ENCODE results near the gene GZF1.

Gene GZF1

DNA sequence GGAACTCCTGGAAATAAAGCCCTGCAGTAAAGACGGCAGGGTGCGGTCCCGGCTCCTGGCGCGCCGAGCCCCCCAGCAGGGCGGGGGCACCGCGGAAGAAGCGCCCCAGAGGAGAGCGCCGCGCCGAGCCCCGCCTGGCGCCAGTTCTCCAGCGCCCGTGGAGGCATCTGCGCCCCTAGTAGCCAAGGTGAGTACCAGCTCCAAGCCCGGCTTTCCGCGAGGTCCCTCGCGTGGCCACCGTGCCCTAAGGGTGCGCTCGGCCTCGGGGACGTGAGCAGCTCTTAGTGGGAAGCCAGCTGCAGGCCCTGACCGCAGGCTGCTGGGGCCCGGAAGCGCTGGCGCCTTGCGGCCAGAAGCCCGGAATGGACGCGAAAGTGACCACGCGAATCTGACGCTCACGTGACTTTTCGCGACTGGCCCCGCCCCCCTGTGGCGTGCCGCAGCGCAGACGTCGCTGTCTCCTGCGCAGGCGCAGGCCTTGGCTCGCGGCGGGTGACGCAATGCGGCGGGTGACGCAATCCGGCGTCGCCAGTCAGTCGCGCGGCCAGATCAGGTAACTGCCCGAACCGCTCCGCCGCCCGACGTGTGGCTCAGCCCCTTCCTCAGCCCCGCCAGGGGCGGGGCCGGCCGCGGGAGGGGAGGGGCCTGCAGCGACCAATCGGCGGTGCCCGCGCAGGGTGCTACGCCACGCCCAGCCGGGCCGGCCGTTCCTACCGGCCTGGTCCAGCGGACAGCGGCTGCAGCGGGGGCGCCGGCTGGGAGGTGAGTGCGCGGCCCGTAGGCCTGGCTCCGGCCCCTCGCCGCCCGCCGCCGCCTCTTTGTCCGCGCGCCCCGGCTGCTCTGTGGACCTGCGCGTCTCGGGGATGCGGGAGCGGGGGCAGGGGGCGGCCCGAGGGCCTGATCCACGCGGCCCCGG, at the start of gene GZF1:
Gene GZF1, plus strand, starts transcription at position 707 of the 916 bp plus-strand sequence. CDS start 2,202 bp downstream, outside the sequence.
- peak; percentile 98 for DNase-seq

DNA sequence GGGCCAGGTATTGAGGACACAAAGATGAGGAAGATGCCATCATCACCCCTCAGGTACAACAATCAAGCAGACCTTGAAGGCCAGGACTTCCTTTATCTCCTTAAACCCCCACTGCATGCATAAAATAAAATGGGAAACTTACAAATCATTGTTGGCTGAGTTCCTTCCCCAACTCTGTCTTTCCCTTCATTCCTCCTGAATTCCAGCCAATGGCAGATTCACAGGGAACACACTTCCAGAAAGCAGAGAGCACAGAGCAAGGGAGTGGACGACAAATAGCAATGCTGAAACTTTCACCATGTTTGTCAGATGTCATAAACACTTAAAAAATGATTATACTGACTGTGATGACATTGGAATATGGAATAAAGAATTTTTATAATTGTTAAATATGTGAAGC, 48.7 kb upstream of the GZF1 start:
- DNase-seq = no peak

DNA sequence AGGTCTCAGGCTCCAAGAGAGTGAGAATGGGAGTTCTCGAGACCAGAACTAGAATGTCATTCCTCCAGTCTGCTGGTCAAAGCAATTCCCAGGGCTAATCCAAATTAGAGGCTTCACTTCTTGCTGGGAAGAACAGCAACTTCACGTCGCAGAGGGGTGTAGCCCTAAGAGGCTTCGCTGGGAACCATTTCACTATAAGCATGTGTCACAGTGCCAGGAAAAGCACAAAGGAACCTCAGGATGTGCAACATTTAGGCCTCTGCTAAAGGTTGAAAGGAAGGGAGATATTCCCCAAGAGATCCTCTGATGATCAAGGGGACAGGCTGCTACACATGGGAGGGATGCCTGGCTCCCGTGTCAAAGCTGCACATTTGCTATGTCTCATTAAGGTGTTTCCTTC, 47.3 kb upstream of the GZF1 start:
- DNase-seq = no peak

DNA sequence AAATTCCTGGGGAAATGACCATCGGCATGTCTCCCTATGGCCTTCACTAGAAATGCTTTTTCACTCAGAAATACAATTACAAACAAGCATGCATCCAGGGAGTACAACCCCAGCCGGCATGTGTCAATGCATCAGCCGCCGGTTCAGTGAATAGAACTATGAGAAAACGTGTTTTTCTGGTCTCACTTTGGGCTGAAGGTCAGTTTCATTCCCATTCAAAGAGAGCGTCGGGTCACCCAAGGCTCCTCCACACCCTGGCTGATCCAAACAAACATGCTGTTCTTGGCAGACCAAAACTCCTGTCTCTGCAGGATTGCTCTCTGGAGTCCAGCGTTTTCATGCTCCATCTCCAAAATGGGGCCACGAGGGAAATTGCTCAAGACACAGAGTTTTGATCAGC, 46.9 kb upstream of the GZF1 start:
- no peak for DNase-seq

DNA sequence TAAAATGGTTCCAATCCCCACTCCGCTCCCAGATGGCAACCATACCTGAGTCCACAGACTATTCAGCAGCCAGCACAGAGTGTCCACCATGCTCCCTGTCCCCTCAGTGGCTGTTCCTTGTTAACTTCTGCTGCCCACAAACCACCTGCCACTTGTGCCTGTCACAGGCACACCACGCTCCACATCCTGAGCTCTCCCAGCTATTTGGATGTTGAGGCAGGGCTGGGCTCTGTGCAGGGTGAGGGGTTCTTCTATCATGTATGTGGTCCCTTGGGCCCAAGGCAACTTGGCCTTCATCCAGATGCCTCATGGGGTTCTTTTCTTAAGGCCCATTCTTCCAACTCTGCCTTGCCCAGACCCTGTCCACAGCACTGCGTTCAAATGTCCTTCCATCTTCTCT, 45.4 kb upstream of the GZF1 start:
- no peak for DNase-seq

DNA sequence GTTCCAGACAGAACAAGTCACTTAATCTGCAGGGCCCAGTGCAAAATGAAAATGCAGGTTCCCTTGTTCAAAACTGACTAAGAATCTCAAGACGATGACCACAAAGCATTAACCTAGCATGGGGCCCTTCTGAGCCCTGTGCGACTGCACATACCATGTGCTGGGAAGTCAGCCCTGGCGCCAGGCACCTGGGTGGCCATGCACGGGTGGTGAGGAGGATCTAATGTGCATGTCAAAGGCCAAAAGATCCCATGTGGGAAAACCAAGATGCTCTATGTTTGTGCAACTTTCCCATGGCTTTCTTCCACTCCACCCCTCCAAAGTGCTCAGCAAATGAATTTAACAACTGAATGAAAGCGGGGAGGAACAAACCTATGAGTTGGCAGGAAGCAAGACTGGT, 44.9 kb upstream of the GZF1 start:
- DNase-seq = no peak

DNA sequence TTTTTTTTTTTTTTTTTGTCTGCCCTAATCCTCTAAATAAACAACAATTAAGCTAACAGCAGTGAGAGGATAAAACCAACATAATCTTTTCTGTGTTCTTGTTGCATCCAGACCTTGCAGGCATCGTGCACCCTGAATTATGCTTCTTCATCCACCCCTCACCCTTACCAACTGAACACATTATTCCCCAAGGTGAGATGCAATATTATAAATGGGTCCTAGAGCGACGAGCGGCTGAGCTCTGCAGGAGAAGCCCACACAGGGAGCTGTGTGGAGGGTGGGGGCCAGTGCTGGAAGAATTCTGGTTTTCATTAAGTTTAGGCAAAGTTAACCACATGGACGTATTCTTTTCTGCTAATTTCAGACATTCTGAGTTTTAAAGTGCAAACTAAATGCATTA, 43.6 kb upstream of the GZF1 start:
- DNase-seq = no peak

DNA sequence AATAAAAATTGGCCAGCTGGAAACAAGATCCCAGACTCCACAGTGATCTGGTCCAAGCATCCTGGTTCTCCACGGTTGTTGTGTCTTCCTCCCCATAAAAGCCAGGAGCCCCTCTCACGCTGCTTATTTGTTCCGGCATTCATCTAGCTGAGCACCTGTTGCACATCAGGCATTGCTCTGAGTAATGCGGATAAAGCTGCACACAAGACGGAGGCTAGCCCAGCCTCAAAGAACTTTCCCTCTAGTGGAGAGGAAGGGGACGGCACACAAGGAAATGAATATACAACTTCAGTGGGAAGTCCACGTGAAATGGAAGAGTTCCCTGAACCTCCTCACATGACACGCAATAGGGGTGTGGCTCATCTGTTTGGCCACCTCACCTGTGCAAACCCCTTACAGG, 41.7 kb upstream of the GZF1 start:
- DNase-seq = no peak

DNA sequence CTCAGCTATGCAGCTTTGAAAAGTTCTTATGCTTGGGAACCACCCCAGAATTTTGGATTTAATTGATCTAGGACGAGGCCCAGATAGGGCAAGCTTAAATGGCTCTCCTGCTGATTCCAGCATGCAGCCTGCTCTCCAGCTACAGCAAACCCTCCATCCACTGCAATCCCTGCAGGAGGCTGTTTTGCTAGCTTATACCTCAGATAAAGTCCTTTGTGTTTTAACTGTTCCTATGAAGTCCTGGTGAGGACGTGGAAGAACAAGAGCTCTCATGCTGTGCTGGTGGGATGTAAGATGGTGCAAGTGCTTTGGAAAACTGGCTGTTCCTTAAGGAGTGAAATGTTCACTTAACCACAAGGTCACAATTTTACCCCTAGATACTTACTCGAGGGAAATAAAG, 36.9 kb upstream of the GZF1 start:
- no peak for DNase-seq

DNA sequence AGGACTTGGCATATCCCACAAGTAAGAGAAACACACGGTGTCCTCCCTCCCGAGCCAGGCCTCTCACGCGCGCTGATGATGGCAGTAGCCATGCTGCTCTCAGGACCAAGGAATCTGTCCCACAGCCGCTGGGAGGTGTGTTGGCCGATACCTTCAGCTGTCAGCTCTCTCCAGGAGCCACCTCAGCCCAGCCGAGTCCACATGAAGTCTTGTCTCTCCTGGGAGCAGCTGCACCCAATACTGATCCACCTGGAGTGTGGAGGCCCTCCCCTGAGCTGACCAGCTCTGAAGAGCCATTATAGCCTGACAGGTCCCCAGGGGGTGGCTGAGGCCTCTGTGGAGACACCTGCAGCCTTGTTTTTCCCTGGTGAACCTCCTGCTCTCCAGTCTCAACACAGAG, 35.2 kb upstream of the GZF1 start:
- DNase-seq = no peak

DNA sequence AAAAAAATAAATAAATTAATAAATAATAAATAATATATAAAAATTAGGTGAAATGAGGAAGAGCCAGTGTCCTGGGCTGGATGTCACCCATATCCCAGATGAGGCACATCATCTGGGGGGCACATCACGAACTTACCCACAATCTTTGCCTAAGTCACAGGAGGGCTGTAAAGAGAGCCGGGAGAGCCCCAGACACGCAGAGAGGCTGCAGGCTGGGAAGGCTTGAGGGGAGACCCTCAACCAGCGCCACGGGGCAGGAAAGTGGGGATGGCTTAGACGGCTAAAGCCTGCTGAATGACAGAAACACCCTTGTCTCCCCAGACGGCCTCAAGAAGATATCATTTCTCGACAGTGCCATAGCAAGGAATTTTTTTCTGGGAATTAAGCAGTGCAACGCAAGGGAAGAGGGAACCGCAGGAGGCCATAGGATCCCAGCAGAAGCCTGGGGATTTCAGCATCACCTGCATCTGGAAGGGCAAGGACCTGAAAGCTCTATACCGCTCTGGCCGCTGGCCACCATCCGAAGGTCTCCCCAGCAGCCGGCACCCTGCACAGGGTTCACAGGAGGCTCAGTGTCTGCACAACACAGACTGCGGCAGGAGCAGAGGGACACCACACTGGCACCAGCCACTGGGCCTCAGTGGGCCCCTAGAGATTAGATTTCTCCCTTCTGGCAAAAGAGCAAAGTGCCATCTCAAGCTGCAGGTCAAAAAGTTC, 34.2 kb upstream of the GZF1 start:
- no peak for DNase-seq

DNA sequence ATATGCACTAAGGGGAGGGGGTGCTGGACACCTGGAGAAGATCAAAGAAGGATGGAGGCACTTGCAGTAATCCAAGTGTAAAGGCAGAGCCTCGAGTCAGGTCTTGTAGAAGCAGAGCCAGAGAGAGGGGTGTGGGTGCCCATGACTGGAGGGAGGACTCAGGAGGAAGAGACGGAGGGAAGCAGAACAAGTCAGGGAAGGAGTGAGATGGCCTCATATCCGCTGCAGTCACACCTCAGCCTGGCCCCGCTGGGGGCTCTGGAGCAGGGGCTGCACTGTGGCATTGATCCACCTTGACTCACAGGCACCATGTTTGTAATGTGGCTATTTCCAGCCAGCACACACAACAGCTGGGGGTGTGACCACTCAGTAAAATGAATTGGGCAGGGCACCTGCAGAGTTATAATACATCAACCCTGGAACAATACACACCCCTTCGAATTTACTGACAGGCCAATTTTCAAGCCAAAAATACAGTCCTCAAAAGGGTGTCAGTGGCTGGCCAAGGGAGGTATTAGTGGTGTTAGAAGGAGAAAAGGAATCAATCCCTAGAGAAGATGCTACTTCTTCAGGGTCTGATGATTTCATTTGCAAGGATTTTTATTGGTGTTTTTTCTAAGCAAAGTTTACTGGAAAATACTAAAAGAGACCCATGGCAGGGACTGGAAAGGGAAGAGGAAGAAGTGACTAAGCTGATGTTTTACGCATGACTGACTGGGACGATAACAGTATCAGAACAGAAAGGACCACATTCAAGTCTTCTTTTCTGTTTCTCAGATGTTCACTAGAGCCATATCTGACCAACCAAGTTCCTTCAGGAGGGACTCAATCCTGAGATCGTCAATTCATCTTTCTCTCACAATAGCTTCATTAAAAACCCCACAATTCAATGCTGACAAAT, 30.3 kb upstream of the GZF1 start:
- DNase-seq = no peak

DNA sequence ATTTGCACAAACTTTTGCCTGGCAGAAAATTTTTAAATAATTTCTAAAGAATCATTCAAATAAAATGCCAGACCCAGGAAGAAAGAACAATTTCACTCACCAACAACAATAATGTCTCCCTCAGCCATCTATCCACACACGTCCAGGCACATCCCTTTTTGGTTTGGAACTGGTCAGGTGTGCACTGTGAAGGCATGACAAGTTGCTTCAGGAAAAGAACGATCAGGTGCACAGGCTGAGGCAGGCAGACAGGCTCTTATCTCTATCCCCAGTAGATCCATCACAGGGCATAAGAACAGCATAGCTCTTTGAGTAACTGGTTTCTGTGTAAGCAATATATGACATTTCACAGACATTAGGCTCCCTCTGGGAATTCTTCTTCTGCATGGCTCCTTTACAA, 29.5 kb upstream of the GZF1 start:
- DNase-seq = no peak

DNA sequence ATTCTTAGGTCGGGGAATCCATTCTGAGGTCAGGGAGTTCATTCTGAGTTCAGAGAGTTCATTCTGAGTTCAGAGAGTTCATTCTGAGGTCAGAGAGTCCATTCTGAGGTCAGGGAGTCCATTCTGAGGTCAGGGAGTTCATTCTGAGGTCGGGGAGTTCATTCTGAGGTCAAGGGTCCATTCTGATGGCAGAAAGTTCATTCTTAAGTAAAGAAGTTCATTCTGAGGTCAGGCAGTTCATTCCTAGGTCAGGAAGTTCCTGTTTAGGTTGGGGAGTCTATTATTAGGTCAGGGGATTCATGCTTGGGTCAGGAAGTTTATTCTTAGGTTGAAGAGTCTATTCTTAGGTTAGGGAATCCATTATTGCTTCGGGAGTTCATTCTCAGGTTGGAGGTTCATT, 27.9 kb upstream of the GZF1 start:
- DNase-seq = no peak

DNA sequence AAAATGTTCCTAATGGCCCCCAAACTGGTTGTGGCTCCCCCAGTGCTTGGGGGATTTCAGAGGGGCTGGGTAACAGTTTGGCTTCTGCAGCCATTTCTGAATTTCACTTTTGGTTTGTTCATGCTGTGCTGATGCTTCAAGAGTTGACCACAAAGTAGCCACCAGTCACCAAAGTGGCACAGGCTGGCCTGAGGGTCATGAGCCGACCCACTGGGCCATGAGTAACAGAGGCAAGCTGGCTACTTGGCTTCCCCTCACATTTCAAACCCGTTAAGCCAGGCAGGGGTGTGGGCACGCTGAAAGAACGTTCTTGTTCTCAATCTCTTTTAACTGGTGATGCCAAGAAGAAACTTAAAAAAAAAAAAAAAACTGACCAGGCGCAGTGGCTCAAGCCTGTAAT, 26.5 kb upstream of the GZF1 start:
- DNase-seq = no peak

DNA sequence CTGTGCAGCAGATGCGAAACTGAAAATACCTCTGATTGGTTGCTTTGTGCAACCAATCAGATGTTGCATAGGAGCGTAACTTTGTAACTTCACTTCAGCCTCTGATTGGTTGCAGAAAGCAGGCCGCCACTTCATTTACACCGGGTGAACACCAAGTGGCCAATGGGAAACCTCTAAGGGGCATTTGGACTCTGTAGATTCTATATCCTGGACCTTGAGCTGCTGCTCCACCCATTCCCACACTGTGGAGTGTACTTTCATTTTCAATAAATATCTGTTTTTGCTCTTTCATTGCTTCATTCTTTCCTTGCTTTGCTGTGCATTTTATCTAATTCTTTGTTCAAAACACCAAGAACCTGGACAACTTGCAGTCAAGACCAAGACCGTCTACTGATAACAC, 25.5 kb upstream of the GZF1 start:
- DNase-seq = no peak

DNA sequence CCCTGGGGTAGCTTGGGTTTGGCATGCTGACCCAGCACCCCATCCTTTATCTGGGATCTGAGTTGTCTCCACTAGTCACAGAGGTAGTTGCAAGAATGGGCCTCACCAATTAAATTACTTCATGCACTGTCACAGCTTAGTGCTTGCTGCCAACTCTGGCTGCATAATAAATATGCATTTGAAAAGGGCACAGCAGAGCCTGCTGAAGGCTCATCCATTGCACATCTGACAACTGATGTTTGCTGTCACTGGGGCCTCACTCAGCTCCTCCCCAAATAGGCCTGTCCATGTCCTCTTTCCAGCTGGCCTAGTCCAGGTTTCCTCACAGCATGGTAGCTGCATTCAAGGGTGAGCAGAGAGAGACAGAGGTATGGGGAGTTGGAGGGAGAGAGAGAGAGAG, 24.7 kb upstream of the GZF1 start:
- no peak for DNase-seq

DNA sequence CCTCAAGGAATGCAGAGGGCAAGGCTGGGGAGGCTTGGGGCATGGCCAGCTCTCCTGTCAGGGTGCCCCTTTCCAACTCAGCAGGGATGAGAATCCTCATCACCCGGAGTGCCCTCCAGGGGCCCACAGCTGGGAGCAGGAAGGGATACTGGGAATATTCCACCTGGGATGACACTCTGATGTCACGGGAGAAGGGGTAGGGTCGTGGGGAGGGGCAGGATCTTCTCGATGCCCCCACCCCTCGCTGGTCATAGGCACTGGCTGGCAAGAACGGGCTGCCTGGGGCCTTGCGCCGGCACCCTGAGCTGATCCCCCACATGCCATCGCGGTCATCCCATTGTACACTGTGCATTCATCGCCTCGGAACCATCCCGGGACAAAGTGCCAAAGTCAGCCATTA, 22.0 kb upstream of the GZF1 start:
- DNase-seq = no peak

DNA sequence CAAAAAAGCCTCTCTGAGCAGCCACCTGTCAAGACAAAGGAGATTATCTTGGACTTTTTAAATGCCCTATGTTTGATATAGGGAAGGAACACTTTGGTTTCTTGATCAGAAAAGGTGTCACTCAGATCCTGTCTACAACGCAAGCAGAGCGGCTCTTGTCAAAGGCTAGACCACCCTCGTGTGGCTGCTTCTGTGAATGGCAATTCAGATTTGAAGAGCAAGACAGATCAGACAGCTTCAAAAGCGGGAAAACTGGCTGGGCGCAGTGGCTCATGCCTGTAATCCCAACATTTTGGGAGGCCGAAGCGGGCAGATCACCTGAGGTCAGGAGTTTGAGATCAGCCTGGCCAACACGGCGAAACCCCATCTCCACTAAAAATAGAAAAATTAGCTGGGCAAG, 21.5 kb upstream of the GZF1 start:
- peak; percentile 24 for DNase-seq

DNA sequence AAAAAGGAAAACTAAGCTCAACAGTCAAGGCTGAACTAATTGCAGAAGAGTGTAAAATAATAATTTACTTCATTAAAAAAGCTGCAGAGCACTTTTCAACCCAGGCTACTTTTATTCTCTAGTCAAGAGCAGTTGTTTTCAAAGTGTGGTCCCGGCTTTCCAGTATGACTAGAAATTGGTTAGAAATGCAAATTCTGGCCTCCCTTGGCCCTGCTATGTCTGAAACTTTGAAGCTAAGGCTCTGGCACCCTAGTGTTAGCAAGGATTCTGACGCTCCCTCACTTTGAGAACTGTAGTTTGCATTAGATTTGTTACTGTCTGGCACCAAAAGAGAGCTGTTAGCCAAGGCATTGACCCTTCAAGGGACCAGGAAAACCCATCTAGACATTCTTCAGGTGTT, 20.9 kb upstream of the GZF1 start:
- DNase-seq = no peak

DNA sequence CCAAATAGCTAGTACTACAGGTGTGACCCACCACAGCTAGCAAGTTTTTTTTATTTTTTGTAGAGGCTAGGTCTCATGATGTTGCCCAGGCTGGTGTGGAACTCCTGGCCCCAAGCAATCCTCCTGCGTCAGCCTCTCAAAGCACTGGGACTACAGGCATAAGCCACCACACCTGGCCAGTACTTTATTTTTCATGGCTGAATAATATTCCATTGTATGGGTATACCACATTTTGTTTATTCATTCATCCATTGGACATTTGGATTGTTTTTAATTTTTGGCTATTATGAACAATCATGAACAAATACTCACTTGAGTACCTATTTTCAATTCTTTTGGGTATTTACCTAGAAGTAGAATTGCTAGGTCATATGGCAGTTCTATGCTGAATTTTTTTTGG, 18.4 kb upstream of the GZF1 start:
- DNase-seq = no peak

DNA sequence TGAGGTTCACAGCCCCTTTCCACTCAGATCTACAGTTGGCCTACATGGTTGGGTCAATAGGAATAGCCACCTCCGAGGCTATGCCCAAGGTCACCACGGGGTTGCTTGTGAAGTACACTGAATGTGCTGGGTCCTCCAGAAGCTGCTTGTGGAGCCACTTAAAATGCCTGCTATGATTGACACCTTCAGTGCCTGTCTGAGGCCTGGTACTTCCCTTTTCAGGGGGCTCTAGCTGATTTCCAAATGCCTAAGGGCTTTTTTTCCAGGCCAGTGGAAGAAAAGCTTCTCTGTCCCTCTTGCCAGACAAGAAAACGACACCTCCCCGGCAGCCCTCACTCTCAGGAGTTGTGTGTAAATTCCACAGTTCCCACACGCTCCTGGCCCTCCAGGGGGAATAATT, 17.6 kb upstream of the GZF1 start:
- no peak for DNase-seq

DNA sequence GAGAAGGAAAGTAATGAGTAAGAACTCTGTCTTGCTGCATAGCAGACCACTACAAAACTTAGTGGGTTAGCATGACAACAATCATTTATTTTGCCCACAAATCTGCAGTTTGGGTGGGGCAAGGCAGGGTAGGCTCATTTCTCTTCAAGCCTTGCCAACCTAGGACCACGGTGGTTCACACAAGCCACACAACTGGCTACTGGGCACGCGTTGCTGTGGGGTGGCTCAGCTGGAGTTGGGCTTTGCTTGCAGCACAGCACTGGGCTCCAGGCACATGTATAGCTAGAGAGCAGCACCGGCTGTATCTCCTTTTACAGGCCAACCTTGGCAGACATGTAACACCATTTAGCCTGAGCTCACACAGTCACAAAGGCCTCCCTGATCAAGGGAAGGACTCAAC, 16.0 kb upstream of the GZF1 start:
- no peak for DNase-seq
